GM12878 (cell line): ENCODE measurements around the gene CALN1.

Experiments used
- CBX3 ChIP-seq: fragments of 200-600 bp; sonication (generic); IDR thresholded peaks from 2 replicates; pipeline ENCODE4 v1.6.1; 2016; ENCODE audit warnings: low read depth, borderline replicate concordance
- CTCF ChIP-seq, 3 experiments: IDR thresholded peaks in 2 of 3; conservative IDR thresholded peaks in 1 of 3; 2 replicates each; pipeline ENCODE4 v1.5.1; 2011; ENCODE audit warnings: low read depth in 3 of 3, low read length in 3 of 3, mild to moderate bottlenecking in 3 of 3, control low read depth in 2 of 3, moderate library complexity in 2 of 3, inconsistent platforms in 1 of 3, mixed read lengths in 1 of 3; ENCODE audit not compliant: control insufficient read depth in 2 of 3, insufficient read depth in 1 of 3; ENCODE audit errors: extremely low read depth in 1 of 3
- ESRRA ChIP-seq: IDR thresholded peaks from 2 replicates; pipeline ENCODE4 v1.6.1; 2012; ENCODE audit warnings: mild to moderate bottlenecking, low read length, improper control_type of control experiment
- FOS ChIP-seq: IDR thresholded peaks from 3 replicates; pipeline ENCODE4 v1.6.1; 2011; ENCODE audit warnings: borderline replicate concordance; ENCODE audit not compliant: insufficient read length; ENCODE audit errors: extremely low read depth
- PBX3 ChIP-seq: IDR thresholded peaks from 2 replicates; pipeline ENCODE4 v1.6.1; 2011; ENCODE audit warnings: mild to moderate bottlenecking, low read depth, low read length, moderate library complexity; ENCODE audit not compliant: insufficient replicate concordance
- POLR2A ChIP-seq: IDR thresholded peaks from 2 replicates; pipeline ENCODE4 v1.6.1; 2011; ENCODE audit warnings: low read depth, mild to moderate bottlenecking, low read length
- POLR2AphosphoS5 ChIP-seq: IDR thresholded peaks from 2 replicates; pipeline ENCODE4 v1.6.1; 2011; ENCODE audit warnings: mild to moderate bottlenecking, low read length, inconsistent platforms
- ZBTB40 ChIP-seq: fragments of 450-650 bp; IDR thresholded peaks from 2 replicates; pipeline ENCODE4 v1.6.1; 2016; ENCODE audit warnings: mild to moderate bottlenecking, moderate library complexity, borderline replicate concordance
- ZNF687 ChIP-seq: fragments of 450-650 bp; IDR thresholded peaks from 2 replicates; pipeline ENCODE4 v1.6.1; 2017; ENCODE audit warnings: mild to moderate bottlenecking, moderate library complexity

- no peak for TF ChIP-seq CBX3
- no peak for TF ChIP-seq PBX3
- TF ChIP-seq POLR2AphosphoS5: no peak
- TF ChIP-seq POLR2A: no peak
- TF ChIP-seq ESRRA: no peak
- TF ChIP-seq CTCF (IDR thresholded peaks at IDR 0.05 in 2 of 3, conservative IDR thresholded peaks at IDR 0.05 in 1 of 3; ENCODE audit: control insufficient read depth in 2 of 3, extremely low read depth in 1 of 3, insufficient read depth in 1 of 3, low read depth in 3 of 3, low read length in 3 of 3): no peak
- TF ChIP-seq FOS: no peak
- TF ChIP-seq ZBTB40: no peak
- TF ChIP-seq ZNF687: no peak
These were observed 144.8 kb downstream of the CALN1 start for GRCh38 chr7:72267291-72267800.
